ENCODE data around the gene C2orf74. TPM values are rescaled to one million over a fixed set of nuclear protein-coding genes. Genes with fewer than 3 reads are reported as not detected.

C2orf74 gene
- total and polyA plus RNA-seq, 9 of the 15 experiments (the other 6 are each of a cell fraction or from before 2014, with no cell fraction given): not detected

- TF ChIP-seq RFX5 (IDR thresholded peaks at IDR 0.05; ENCODE audit: low read depth, low read length): no peak
These were observed 48.5 kb downstream of the C2orf74 start (continued) for GRCh38 chr2:61210332-61210981.

GRCh38 chr2:61214171-61214570 lies 52.2 kb downstream of the C2orf74 start:
- H3K79me2 ChIP-seq (ENCODE audit: control insufficient read depth, insufficient read depth, low read length): no peaks in the 10 kb centered on the region
- no TSS peak for BruUV-seq (replicated peaks)
- H3K27ac ChIP-seq (ENCODE audit: extremely low read depth, low read depth, low read length): no peak overlapping the region
- ChIA-PET CTCF (ENCODE audit: low intra/inter-chr PET ratio) (no interaction called here), POLR2A (interaction anchor here (0.6 to 1.2 kb wide), 4 partner anchors 9 to 438 kb away, joined by 3 to 5 read pairs (median 3); no protein-coding TSS in a partner anchor)
- H3K27me3 ChIP-seq (ENCODE audit: control insufficient read depth in 2 of 2, insufficient read depth in 2 of 2, low read length in 2 of 2): no peaks in the 10 kb centered on the region
- no peak for ATAC-seq
- FAIRE-seq: no peak
- H3K4me3 ChIP-seq: no peak overlapping the region
- H3K36me3 ChIP-seq (ENCODE audit: control insufficient read depth, insufficient read depth, low read length): peaks cover 69% of the 10 kb centered on the region
- no peaks in the 10 kb centered on the region for H3K9me1 ChIP-seq (ENCODE audit: control insufficient read depth, insufficient read depth, low read length)
- DNase-seq (ENCODE audit: extremely low read depth in 1 of 4, low spot score in 3 of 4): no peak
- in situ Hi-C loops (cut with MboI): no loop called here
- H2AFZ ChIP-seq (ENCODE audit: low read depth, low read length): no peak overlapping the region
- no peaks in the 10 kb centered on the region for H3K4me1 ChIP-seq (replicated peaks in 1 of 2; ENCODE audit: control insufficient read depth in 2 of 2, insufficient read depth in 2 of 2, low read length in 2 of 2)
- no peaks in the 10 kb centered on the region for H3K9me3 ChIP-seq (replicated peaks; ENCODE audit: control insufficient read depth, insufficient read depth, low read depth, low read length)
- intact Hi-C loops (cut with micrococcal nuclease): no loop called here
- no peak for TF ChIP-seq KAT2B (IDR thresholded peaks at IDR 0.05; ENCODE audit: low read depth, low read length)
- no peak for TF ChIP-seq ETS2 (tag; IDR thresholded peaks at IDR 0.05; ENCODE audit: borderline replicate concordance, poor library complexity, severe bottlenecking)
- no peak for TF ChIP-seq ESRRA (IDR thresholded peaks at IDR 0.05; ENCODE audit: borderline replicate concordance, low read depth)
- no peak for TF ChIP-seq ZNF174 (CRISPR knock-in tag; IDR thresholded peaks at IDR 0.05)
- TF ChIP-seq PHF8 (IDR thresholded peaks at IDR 0.05; ENCODE audit: borderline replicate concordance, low read length): no peak
- no peak for TF ChIP-seq FIP1L1 (IDR thresholded peaks at IDR 0.05; ENCODE audit: low read depth, low read length, poor library complexity, severe bottlenecking)
- TF ChIP-seq TEAD2 (tag; IDR thresholded peaks at IDR 0.05): no peak
- H3K4me2 ChIP-seq (ENCODE audit: insufficient read depth, low read length): no peak overlapping the region
- WGBS (ENCODE audit: insufficient coverage, low coverage, missing lambda C conversion rate): 90% methylated on average over 4 of the region's 4 CpGs
- no peaks in the 10 kb centered on the region for H4K20me1 ChIP-seq (replicated peaks; ENCODE audit: control insufficient read depth, insufficient read depth, low read length)
- H3K9ac ChIP-seq (ENCODE audit: insufficient read depth in 1 of 2, low read depth in 2 of 2, low read length in 2 of 2): no peak overlapping the region

Other genes starting within 250 kb of the C2orf74 start
- 18.4 and 20.0 TPM in 2 replicates for gene PEX13, start 144.5 kb upstream of the C2orf74 start, total RNA-seq (2014; rRNA removed)
- gene PEX13, start 144.5 kb upstream of the C2orf74 start, total RNA-seq (2014; rRNA removed; fragmentation: Illumina TruSeq; extraction: Trizol): 23.3 and 23.9 TPM in 2 replicates
- gene PEX13, start 144.5 kb upstream of the C2orf74 start, total RNA-seq (2015; rRNA removed; fragmentation: Illumina TruSeq; extraction: Trizol): 21.5 TPM in 2 replicates
- gene PEX13, start 144.5 kb upstream of the C2orf74 start, total RNA-seq (2021): 18.8 and 21.6 TPM in 2 replicates
- 25.7 and 27.8 TPM in 2 replicates for gene PEX13, start 144.5 kb upstream of the C2orf74 start, polyA plus RNA-seq (2011; rRNA removed)
- 16.7 and 17.1 TPM in 2 replicates for gene PEX13, start 144.5 kb upstream of the C2orf74 start, polyA plus RNA-seq (2014; fragmentation: Illumina TruSeq; extraction: Trizol)
- 1 to 10 TPM; 4.0 to 5.4 TPM for gene PEX13, start 144.5 kb upstream of the C2orf74 start, polyA plus RNA-seq (2014; fragmentation: Nextera tagmentation; extraction: Ambion mirVana)
- 24.2 and 30.4 TPM in 2 replicates for gene PEX13, start 144.5 kb upstream of the C2orf74 start, polyA plus RNA-seq (2014; rRNA removed)
- gene PUS10, start 143.9 kb upstream of the C2orf74 start, total RNA-seq (2014; rRNA removed): 5.0 and 7.3 TPM in 2 replicates
- 10.7 and 11.9 TPM in 2 replicates for gene PUS10, start 143.9 kb upstream of the C2orf74 start, total RNA-seq (2014; rRNA removed; fragmentation: Illumina TruSeq; extraction: Trizol)
- gene PUS10, start 143.9 kb upstream of the C2orf74 start, total RNA-seq (2015; rRNA removed; fragmentation: Illumina TruSeq; extraction: Trizol): 6.4 and 7.6 TPM in 2 replicates
- 6.6 TPM in 2 replicates for gene PUS10, start 143.9 kb upstream of the C2orf74 start, total RNA-seq (2021)
- 8.2 and 9.6 TPM in 2 replicates for gene PUS10, start 143.9 kb upstream of the C2orf74 start, polyA plus RNA-seq (2011; rRNA removed)
- 8.0 and 9.7 TPM in 2 replicates for gene PUS10, start 143.9 kb upstream of the C2orf74 start, polyA plus RNA-seq (2014; fragmentation: Illumina TruSeq; extraction: Trizol)
- gene PUS10, start 143.9 kb upstream of the C2orf74 start, polyA plus RNA-seq (2014; fragmentation: Nextera tagmentation; extraction: Ambion mirVana): 10 to 100 TPM in 1 of 2 experiments, 1 to 10 TPM in 1; 7.3 to 10.1 TPM
- 5.0 and 5.1 TPM in 2 replicates for gene PUS10, start 143.9 kb upstream of the C2orf74 start, polyA plus RNA-seq (2014; rRNA removed)
- 4.1 and 5.7 TPM in 2 replicates for gene SANBR, start 96.3 kb upstream of the C2orf74 start, total RNA-seq (2014; rRNA removed)
- 6.7 and 7.4 TPM in 2 replicates for gene SANBR, start 96.3 kb upstream of the C2orf74 start, total RNA-seq (2014; rRNA removed; fragmentation: Illumina TruSeq; extraction: Trizol)
- 5.4 and 7.7 TPM in 2 replicates for gene SANBR, start 96.3 kb upstream of the C2orf74 start, total RNA-seq (2015; rRNA removed; fragmentation: Illumina TruSeq; extraction: Trizol)
- gene SANBR, start 96.3 kb upstream of the C2orf74 start, total RNA-seq (2021): 4.9 and 6.2 TPM in 2 replicates
- 6.6 and 6.9 TPM in 2 replicates for gene SANBR, start 96.3 kb upstream of the C2orf74 start, polyA plus RNA-seq (2011; rRNA removed)
- gene SANBR, start 96.3 kb upstream of the C2orf74 start, polyA plus RNA-seq (2014; fragmentation: Illumina TruSeq; extraction: Trizol): 5.1 and 6.3 TPM in 2 replicates
- gene SANBR, start 96.3 kb upstream of the C2orf74 start, polyA plus RNA-seq (2014; fragmentation: Nextera tagmentation; extraction: Ambion mirVana): 1 to 10 TPM; 1.5 to 3.1 TPM
- gene SANBR, start 96.3 kb upstream of the C2orf74 start, polyA plus RNA-seq (2014; rRNA removed): 4.5 and 5.3 TPM in 2 replicates